GM19452 (cell line): ENCODE data around the gene OR10P1.

Experiments
- ATAC-seq: cut with Tn5 transposase; IDR thresholded peaks from one replicate; pipeline ENCODE4 v1.9.1; 2021; ENCODE audit not compliant: unreplicated experiment

OR10P1 gene

GRCh38 chr12:55684761-55685370 is 48.2 kb downstream of the OR10P1 start:
- ATAC-seq = no peak

DNA sequence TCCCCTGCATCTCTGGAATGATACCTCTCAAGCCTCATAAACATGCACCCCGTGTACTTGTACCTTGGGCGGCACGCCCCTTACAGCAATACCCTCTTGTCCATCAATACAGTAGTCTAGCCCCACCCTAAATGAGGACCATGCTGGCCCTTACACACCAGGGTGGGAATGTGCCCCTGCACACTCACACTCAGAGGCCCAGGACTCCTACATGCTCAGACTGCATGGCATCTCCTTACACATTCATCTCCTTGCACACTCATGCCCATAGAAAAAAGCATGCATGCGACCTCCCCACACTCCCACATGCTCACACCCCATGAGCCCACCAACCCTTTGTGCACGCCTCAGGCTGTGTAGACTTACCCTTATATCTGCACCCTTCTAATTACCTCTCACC is 49.0 kb downstream of the OR10P1 start:
- ATAC-seq = no peak

DNA sequence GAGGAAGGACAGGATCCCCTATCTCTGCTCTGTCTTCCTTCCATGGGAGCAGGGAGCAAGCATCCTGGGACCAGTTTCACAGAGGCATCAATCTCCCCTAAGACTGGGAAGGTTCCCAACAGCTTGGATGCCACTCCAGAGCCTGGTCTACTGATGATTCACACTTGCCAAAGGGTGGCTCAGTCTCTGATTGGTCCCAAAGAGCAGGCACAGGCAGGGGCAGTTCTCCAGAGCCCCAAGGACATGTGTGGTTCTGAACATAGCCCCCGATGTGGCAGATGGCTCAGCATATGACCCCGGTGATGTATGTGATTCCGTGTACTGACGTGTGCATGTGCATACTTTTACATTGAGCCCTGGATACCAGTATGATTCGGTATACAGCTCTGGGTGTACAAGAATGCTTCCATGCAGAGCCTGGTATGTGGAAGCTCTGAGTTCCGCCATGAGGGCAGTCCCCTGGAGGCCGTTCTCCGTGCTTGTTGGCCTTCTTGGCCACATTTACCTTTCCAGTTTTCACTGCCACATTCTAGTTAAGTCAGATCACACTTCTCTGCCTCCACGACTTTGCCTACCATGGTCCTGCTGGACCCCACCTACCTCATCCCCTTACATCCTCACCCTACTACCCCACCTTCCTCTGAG is 49.8 kb downstream of the OR10P1 start:
- no peak for ATAC-seq
